ENCODE data around the gene GABARAPL1. TPM values are rescaled to one million over a fixed set of nuclear protein-coding genes. Genes with fewer than 3 reads are reported as not detected.

GABARAPL1 gene
- polyA plus RNA-seq, 1 of the 3 experiments (the other 2 are of a cell fraction), result 9.2 TPM

- H3K27me3 ChIP-seq (ENCODE audit: insufficient read depth), result no peaks in the 10 kb centered on the region; the same call in 1 of the 2 replicates
- no peaks in the 10 kb centered on the region for H3K79me2 ChIP-seq (ENCODE audit: insufficient read depth)
- no peak overlapping the region for H3K4me3 ChIP-seq (ENCODE audit: low read depth in 2 of 2, low read length in 1 of 2)
- H3K36me3 ChIP-seq (replicated peaks in 1 of 2; ENCODE audit: control insufficient read depth in 1 of 2, insufficient read depth in 2 of 2, low read length in 1 of 2), result no peaks in the 10 kb centered on the region
- H3K9ac ChIP-seq, result no peak overlapping the region
- DNase-seq, result peak; percentile 58
- CTCF ChIA-PET, result interaction anchor here (0.6 to 3.4 kb wide), 42 partner anchors 8 to 1251 kb away, joined by 3 to 55 read pairs (median 4); partner anchors contain the start of gene GABARAPL1
- no peaks in the 10 kb centered on the region for H4K20me1 ChIP-seq (ENCODE audit: insufficient read depth)
- no peak overlapping the region for H3K4me2 ChIP-seq
- H3K4me1 ChIP-seq (ENCODE audit: control insufficient read depth in 1 of 2, insufficient read depth in 2 of 2, low read depth in 1 of 2, low read length in 1 of 2), result peaks cover 0 to under 1% of the 10 kb centered on the region in 2 experiments; a peak in 1 of 4 replicates
- POLR2A ChIA-PET, result no interaction called here
- WGBS (ENCODE audit: low lambda C conversion rate), result 1% methylated on average over 4 of the region's 4 CpGs
- H3K27ac ChIP-seq (ENCODE audit: low read depth in 2 of 2, low read length in 1 of 2), result no peak overlapping the region
- TF ChIP-seq CTCF (IDR thresholded peaks at IDR 0.05) (peak; percentile 88), MAX (IDR thresholded peaks at IDR 0.05; ENCODE audit: low read depth) (no peak), RAD21 (IDR thresholded peaks at IDR 0.05; ENCODE audit: low read length) (peak; percentile 88), SMC3 (IDR thresholded peaks at IDR 0.05; ENCODE audit: low read depth, low read length) (peak; percentile 79), YY1 (IDR thresholded peaks at IDR 0.05; ENCODE audit: low read depth) (no peak)
- no peaks in the 10 kb centered on the region for H3K9me2 ChIP-seq
- no peaks in the 10 kb centered on the region for H3F3A ChIP-seq (replicated peaks; ENCODE audit: insufficient read depth)
- no peak overlapping the region for H2AFZ ChIP-seq (ENCODE audit: low read depth)
- no peaks in the 10 kb centered on the region for H3K9me3 ChIP-seq
Measured at GRCh38 chr12:10235761-10236631, 23.3 kb downstream of the GABARAPL1 start.

GRCh38 chr12:10236720-10237119, 24.0 kb downstream of the GABARAPL1 start:
- H3K27me3 ChIP-seq (ENCODE audit: insufficient read depth), result no peaks in the 10 kb centered on the region; the same call in 1 of the 2 replicates
- H3K9me2 ChIP-seq, result no peaks in the 10 kb centered on the region
- ChIA-PET CTCF (interaction anchor here (0.9 to 3.4 kb wide), 23 partner anchors 8 to 1250 kb away, joined by 3 to 55 read pairs (median 6); no protein-coding TSS in a partner anchor), POLR2A (no interaction called here)
- H3K4me2 ChIP-seq, result no peak overlapping the region
- no peak overlapping the region for H3K27ac ChIP-seq (ENCODE audit: low read depth in 2 of 2, low read length in 1 of 2)
- no peak for DNase-seq
- WGBS (ENCODE audit: low lambda C conversion rate), result 6% methylated on average over 1 of the region's 1 CpG
- no peaks in the 10 kb centered on the region for H4K20me1 ChIP-seq (ENCODE audit: insufficient read depth)
- H3K4me1 ChIP-seq (ENCODE audit: control insufficient read depth in 1 of 2, insufficient read depth in 2 of 2, low read depth in 1 of 2, low read length in 1 of 2), result peaks cover 0 to 4% of the 10 kb centered on the region in 2 experiments; a peak in 1 of 4 replicates
- no peaks in the 10 kb centered on the region for H3F3A ChIP-seq (replicated peaks; ENCODE audit: insufficient read depth)
- H3K36me3 ChIP-seq (replicated peaks in 1 of 2; ENCODE audit: control insufficient read depth in 1 of 2, insufficient read depth in 2 of 2, low read length in 1 of 2), result no peaks in the 10 kb centered on the region
- H3K4me3 ChIP-seq (ENCODE audit: low read depth in 2 of 2, low read length in 1 of 2), result no peak overlapping the region
- no peak overlapping the region for H2AFZ ChIP-seq (ENCODE audit: low read depth)
- no peaks in the 10 kb centered on the region for H3K79me2 ChIP-seq (ENCODE audit: insufficient read depth)
- H3K9me3 ChIP-seq, result no peaks in the 10 kb centered on the region
- H3K9ac ChIP-seq, result no peak overlapping the region
- TF ChIP-seq SMC3 (IDR thresholded peaks at IDR 0.05; ENCODE audit: low read depth, low read length) (no peak), FOXM1 (IDR thresholded peaks at IDR 0.05; ENCODE audit: low read depth) (no peak), TCF12 (IDR thresholded peaks at IDR 0.05) (no peak), USF2 (IDR thresholded peaks at IDR 0.05; ENCODE audit: borderline replicate concordance, low read depth, low read length) (no peak), RXRA (IDR thresholded peaks at IDR 0.05; ENCODE audit: borderline replicate concordance, low read depth) (no peak), MXI1 (IDR thresholded peaks at IDR 0.05; ENCODE audit: low read depth, low read length) (no peak), RFX5 (IDR thresholded peaks at IDR 0.05; ENCODE audit: low read length) (no peak), GATA2 (CRISPR knock-in tag; IDR thresholded peaks at IDR 0.05) (no peak), ZBTB33 (IDR thresholded peaks at IDR 0.05; ENCODE audit: borderline replicate concordance, low read depth) (no peak), CTCF (IDR thresholded peaks at IDR 0.05) (no peak), FOXJ3 (CRISPR knock-in tag; IDR thresholded peaks at IDR 0.05) (no peak), CHD2 (IDR thresholded peaks at IDR 0.05; ENCODE audit: low read length, partially characterized antibody) (no peak), USF1 (IDR thresholded peaks at IDR 0.05; ENCODE audit: borderline replicate concordance, low read depth) (no peak), NRF1 (IDR thresholded peaks at IDR 0.05; ENCODE audit: low read depth, low read length) (no peak), TEAD4 (IDR thresholded peaks at IDR 0.05; ENCODE audit: borderline replicate concordance, insufficient read depth) (no peak)

Data from SK-N-SH (cell line).